ENCODE measurements around the gene TRPV4.

TRPV4 gene

DNA sequence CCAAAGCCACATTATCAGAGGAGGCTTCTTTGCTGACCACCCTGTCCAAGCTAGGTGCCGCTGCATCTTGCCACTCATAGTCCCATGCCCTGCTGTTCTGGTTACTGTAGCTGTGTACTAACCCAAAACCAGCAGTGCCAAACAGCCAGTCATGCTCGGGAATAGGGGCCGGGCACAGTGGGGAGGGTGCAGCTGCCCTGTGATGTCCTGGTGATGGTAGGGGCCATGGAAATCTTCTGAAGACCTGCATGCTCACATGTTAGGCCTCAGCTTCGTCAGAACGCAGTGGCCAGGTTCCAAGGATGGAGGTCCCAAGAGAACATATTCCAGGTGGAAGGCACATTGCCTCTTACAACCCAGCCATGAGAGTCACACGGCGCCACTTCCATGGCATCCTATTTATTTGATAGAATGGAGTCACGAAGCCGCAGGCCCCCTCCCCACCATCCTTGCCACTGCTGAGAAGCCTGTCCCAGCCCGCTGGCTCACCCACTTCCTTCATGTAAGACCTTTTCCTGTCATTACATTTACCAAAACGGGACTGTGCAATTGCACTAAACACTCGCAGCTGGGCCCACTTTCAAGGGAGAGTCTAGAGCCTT lies 71.0 kb downstream of the TRPV4 start:
- Histone ChIP-seq H3K27me3 (ENCODE audit: insufficient read depth, low read length, poor library complexity) (no peaks in the 10 kb centered on the region), H3K9ac (ENCODE audit: low read depth, low read length) (no peak overlapping the region), H3K79me2 (ENCODE audit: insufficient read depth, low read length) (no peaks in the 10 kb centered on the region), H3K36me3 (ENCODE audit: insufficient read depth, low read length) (no peaks in the 10 kb centered on the region), H3K27ac (ENCODE audit: low read length) (no peak overlapping the region), H3K4me2 (ENCODE audit: insufficient read depth, low read length) (no peak overlapping the region), H3K4me3 (ENCODE audit: low read depth in 1 of 2, low read length in 2 of 2) (no peak overlapping the region), H3K9me3 (ENCODE audit: insufficient read depth, low read length, severe bottlenecking) (no peaks in the 10 kb centered on the region), H4K20me1 (ENCODE audit: insufficient read depth, low read length) (no peaks in the 10 kb centered on the region), H2AFZ (ENCODE audit: low read depth, low read length) (no peak overlapping the region), H3K4me1 (ENCODE audit: insufficient read depth, low read length) (no peaks in the 10 kb centered on the region)
- ATAC-seq (ENCODE audit: insufficient read depth, low read depth) (no peak), DNase-seq (no peak)
- TF ChIP-seq, protein P1, sequence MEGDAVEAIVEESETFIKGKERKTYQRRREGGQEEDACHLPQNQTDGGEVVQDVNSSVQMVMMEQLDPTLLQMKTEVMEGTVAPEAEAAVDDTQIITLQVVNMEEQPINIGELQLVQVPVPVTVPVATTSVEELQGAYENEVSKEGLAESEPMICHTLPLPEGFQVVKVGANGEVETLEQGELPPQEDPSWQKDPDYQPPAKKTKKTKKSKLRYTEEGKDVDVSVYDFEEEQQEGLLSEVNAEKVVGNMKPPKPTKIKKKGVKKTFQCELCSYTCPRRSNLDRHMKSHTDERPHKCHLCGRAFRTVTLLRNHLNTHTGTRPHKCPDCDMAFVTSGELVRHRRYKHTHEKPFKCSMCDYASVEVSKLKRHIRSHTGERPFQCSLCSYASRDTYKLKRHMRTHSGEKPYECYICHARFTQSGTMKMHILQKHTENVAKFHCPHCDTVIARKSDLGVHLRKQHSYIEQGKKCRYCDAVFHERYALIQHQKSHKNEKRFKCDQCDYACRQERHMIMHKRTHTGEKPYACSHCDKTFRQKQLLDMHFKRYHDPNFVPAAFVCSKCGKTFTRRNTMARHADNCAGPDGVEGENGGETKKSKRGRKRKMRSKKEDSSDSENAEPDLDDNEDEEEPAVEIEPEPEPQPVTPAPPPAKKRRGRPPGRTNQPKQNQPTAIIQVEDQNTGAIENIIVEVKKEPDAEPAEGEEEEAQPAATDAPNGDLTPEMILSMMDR (IDR thresholded peaks at IDR 0.05; ENCODE audit: borderline replicate concordance, extremely low read depth, low read length, poor library complexity, severe bottlenecking), result no peak
- no peak for TF ChIP-seq EZH2 (IDR thresholded peaks at IDR 0.05; ENCODE audit: borderline replicate concordance, low read depth, low read length, severe bottlenecking)

GRCh38 chr12:109760930-109761921 lies 72.0 kb downstream of the TRPV4 start:
- H3K4me2 ChIP-seq (ENCODE audit: insufficient read depth, low read length), result no peak overlapping the region
- H3K4me3 ChIP-seq (ENCODE audit: low read depth in 1 of 2, low read length in 2 of 2), result no peak overlapping the region
- H4K20me1 ChIP-seq (ENCODE audit: insufficient read depth, low read length), result no peaks in the 10 kb centered on the region
- ATAC-seq (ENCODE audit: insufficient read depth, low read depth) (no peak), DNase-seq (no peak)
- no peak overlapping the region for H3K9ac ChIP-seq (ENCODE audit: low read depth, low read length)
- H3K27ac ChIP-seq (ENCODE audit: low read length), result no peak overlapping the region
- peaks cover 5% of the 10 kb centered on the region for H3K9me3 ChIP-seq (ENCODE audit: insufficient read depth, low read length, severe bottlenecking)
- no peak overlapping the region for H2AFZ ChIP-seq (ENCODE audit: low read depth, low read length)
- H3K36me3 ChIP-seq (ENCODE audit: insufficient read depth, low read length), result no peaks in the 10 kb centered on the region
- no peaks in the 10 kb centered on the region for H3K79me2 ChIP-seq (ENCODE audit: insufficient read depth, low read length)
- H3K27me3 ChIP-seq (ENCODE audit: insufficient read depth, low read length, poor library complexity), result no peaks in the 10 kb centered on the region
- no peaks in the 10 kb centered on the region for H3K4me1 ChIP-seq (ENCODE audit: insufficient read depth, low read length)
- TF ChIP-seq EZH2 (IDR thresholded peaks at IDR 0.05; ENCODE audit: borderline replicate concordance, low read depth, low read length, severe bottlenecking), result no peak
- TF ChIP-seq, protein P1 (IDR thresholded peaks at IDR 0.05; ENCODE audit: borderline replicate concordance, extremely low read depth, low read length, poor library complexity, severe bottlenecking), result no peak

GRCh38 chr12:109760031-109760929 lies 72.9 kb downstream of the TRPV4 start:
- Histone ChIP-seq H3K9ac (ENCODE audit: low read depth, low read length) (no peak overlapping the region), H3K4me1 (ENCODE audit: insufficient read depth, low read length) (no peaks in the 10 kb centered on the region), H3K4me2 (ENCODE audit: insufficient read depth, low read length) (no peak overlapping the region), H3K4me3 (ENCODE audit: low read depth in 1 of 2, low read length in 2 of 2) (no peak overlapping the region), H3K79me2 (ENCODE audit: insufficient read depth, low read length) (no peaks in the 10 kb centered on the region), H2AFZ (ENCODE audit: low read depth, low read length) (no peak overlapping the region), H3K27ac (ENCODE audit: low read length) (no peak overlapping the region), H3K36me3 (ENCODE audit: insufficient read depth, low read length) (no peaks in the 10 kb centered on the region), H4K20me1 (ENCODE audit: insufficient read depth, low read length) (no peaks in the 10 kb centered on the region), H3K27me3 (ENCODE audit: insufficient read depth, low read length, poor library complexity) (no peaks in the 10 kb centered on the region), H3K9me3 (ENCODE audit: insufficient read depth, low read length, severe bottlenecking) (peaks cover 5% of the 10 kb centered on the region)
- no peak for TF ChIP-seq EZH2 (IDR thresholded peaks at IDR 0.05; ENCODE audit: borderline replicate concordance, low read depth, low read length, severe bottlenecking)
- TF ChIP-seq, protein P1 (IDR thresholded peaks at IDR 0.05; ENCODE audit: borderline replicate concordance, extremely low read depth, low read length, poor library complexity, severe bottlenecking), result no peak
- DNase-seq (no peak), ATAC-seq (ENCODE audit: insufficient read depth, low read depth) (no peak)

Data from DND-41 (cell line).